Retinal pigment epithelial cell (primary cell): ENCODE data around the gene ST3GAL3.

Experiments used
- DNase-seq: peaks from one replicate; pipeline ENCODE4 v3.0.0-alpha.2; 2010; ENCODE audit warnings: low read depth
- H3K4me3 ChIP-seq: 2 replicates; pipeline ENCODE4 v1.5.1; 2011; ENCODE audit warnings: mild to moderate bottlenecking, low read length, control low read depth, moderate library complexity
- TF ChIP-seq, protein P1 (sequence below): conservative IDR thresholded peaks from 2 replicates; pipeline ENCODE4 v1.5.1; 2011; ENCODE audit warnings: low read depth, low read length, control low read depth, inconsistent platforms

The ST3GAL3 gene

DNA sequence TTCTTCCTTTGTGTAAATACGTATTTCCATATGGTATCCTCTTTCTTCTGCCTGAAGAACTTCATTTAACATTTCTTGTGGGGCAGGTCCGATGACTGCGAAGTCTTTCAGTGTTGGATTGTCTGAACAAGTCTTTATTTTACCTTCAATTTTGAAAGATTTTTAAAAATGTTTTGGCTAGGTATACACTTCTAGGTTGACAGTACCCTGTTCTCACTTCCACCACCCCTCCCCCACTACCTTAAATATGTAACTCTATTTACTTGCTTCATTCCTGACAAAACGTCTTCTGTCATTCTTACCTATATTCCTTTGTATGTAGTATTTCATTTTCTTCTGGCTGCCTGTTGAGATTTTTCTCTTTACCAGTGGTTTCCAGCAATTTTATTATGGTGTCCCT, 140.5 kb downstream of the ST3GAL3 start:
- DNase-seq, result no peak
- TF ChIP-seq, protein P1, sequence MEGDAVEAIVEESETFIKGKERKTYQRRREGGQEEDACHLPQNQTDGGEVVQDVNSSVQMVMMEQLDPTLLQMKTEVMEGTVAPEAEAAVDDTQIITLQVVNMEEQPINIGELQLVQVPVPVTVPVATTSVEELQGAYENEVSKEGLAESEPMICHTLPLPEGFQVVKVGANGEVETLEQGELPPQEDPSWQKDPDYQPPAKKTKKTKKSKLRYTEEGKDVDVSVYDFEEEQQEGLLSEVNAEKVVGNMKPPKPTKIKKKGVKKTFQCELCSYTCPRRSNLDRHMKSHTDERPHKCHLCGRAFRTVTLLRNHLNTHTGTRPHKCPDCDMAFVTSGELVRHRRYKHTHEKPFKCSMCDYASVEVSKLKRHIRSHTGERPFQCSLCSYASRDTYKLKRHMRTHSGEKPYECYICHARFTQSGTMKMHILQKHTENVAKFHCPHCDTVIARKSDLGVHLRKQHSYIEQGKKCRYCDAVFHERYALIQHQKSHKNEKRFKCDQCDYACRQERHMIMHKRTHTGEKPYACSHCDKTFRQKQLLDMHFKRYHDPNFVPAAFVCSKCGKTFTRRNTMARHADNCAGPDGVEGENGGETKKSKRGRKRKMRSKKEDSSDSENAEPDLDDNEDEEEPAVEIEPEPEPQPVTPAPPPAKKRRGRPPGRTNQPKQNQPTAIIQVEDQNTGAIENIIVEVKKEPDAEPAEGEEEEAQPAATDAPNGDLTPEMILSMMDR, result no peak
- H3K4me3 ChIP-seq, result no peak overlapping the region

DNA sequence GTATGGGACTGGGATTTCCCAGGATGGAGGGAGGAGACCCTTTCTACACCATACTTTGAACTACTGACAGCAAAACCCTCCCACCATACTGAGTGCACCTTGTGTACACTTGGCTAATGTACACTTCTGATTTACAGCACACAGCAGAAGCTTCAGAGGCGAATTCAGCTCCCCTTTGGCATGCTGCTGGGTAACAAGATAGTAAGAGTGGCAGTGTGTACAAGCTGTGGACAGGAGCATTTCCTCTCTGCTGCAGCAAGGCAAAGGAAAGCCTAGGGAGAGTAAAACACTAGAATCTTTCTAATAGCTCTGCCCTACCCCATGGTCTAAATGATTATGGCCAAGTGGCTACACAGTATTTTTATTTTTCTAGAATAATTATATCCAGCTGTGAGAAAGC, 142.3 kb downstream of the ST3GAL3 start:
- TF ChIP-seq, protein P1, result no peak
- no peak overlapping the region for H3K4me3 ChIP-seq
- DNase-seq, result no peak

DNA sequence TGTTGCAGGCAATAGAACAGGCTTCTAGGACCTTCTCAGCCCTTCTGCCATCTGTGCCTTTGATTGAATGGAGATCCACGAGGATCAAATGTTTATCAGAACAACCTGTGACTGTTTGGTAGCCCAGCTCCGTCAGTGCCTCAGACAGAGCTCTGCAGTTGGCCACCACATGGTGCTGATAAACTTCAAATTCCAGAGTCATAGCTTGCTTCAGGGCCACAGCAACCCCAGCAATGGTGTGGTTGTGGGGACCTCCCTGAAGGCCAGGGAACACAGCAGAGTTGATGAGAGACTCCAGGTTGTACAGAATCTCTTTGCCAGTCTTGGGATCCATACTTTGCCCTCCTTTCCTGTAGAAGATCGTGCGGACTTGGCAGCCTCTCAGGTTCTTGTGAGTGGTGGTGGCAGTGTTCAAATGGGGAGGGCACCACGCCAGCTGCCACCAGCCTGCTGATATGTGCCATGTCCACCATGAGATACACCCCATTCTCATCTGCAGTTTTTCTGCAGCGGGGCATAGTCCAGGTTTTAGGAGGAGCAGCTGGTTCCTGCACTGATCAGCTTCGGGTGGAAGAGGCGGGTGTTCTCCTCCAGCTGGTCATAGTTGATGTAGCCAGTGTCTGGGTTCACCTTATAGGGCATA, 143.4 kb downstream of the ST3GAL3 start:
- TF ChIP-seq, protein P1, result no peak
- H3K4me3 ChIP-seq, result no peak overlapping the region
- DNase-seq, result no peak

DNA sequence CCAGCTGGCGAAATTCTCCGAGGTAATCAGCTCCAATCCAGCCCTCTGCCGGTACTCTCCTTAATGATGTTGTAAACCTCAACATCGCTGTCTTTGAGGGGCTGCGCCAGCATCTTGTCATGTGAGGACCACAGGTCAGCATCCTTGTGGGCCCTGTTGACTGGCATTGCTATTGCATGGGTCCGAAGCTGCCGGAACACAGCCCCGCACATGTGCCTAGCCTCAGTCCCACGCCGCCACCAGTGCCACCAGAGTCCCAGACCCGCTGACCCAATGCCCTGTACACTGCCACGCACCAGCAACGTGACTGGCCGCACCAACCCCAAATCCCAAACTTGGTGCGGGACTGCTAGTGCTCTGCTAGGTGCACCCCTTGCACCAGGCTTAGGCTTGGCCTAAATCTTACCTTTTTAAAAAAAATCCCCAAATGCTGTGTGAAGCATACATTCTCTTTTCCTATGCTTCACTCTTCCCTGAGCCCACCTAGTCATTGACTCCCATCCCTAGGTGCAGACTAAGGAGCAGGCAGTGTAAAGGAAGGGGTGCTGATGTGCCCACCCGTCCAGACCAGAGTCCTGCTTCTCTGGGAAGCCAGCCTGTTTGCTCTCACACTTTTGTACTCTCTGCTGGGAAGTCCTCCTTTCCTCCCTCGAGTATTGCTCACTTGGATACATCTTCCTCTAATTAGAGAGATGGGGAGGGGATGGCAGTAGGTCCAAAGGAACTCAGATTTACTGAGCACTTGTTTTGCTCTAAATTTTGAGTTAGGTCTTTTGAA, 144.4 kb downstream of the ST3GAL3 start:
- no peak overlapping the region for H3K4me3 ChIP-seq
- no peak for DNase-seq
- TF ChIP-seq, protein P1, result no peak

DNA sequence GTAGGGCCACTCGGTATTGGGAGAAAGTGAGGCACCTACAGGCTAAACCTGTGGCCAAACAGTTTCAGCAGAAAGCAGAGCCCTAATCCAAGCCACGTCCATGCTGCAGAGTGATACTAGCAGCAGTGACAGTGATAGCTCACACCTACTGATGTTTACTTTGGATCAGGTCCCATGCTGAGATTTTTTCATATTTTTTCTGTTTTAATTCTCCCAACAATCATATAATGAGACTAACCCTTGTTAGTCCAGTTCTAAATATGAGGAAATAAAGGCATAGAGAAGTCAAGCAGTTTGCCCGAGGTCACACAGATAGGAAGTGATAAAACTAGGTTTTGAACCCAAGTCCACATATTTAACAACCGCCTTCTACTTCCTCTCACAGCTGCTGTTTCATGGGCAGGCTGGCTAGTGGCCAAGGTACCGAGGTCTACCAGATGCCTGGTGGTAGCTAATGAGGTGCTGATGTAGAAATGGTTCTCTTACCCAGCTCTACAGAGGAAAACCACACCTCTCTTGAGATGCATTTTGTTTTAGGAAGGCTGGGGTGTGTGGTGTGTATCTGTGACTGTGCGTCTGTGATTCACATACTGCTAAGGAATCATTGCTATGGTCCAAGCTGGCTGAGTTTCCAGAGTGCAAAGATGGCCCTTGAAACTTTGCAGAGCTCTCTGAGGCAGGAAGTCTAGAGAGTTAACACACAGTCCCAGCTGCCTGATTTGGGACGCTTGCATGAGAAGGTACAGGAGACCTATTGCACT, 146.0 kb downstream of the ST3GAL3 start:
- no peak for DNase-seq
- H3K4me3 ChIP-seq, result no peak overlapping the region
- TF ChIP-seq, protein P1, result no peak

DNA sequence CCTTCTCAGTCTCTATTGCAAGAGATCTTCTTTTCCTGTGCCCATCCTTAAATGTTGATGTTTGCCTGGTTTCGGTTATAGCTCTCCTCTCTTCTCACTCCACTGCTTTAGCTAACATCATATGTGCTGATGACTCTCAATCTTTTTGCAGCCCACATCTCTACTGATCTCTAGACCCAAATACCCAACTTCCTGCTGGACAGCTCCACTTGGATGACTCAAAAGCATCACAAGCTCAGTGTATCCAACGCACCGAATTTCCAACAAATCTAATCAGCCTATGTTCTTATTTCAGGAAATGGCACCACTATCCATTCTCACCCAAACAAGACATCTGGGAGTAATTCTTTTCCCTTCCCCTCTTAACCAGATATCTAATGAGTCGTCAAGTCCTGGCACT, 147.1 kb downstream of the ST3GAL3 start:
- TF ChIP-seq, protein P1, result no peak
- no peak for DNase-seq
- H3K4me3 ChIP-seq, result no peak overlapping the region
